GM21528 (cell line): ENCODE data around the gene HS3ST3A1.

Experiments used
- ATAC-seq: cut with Tn5 transposase; IDR thresholded peaks from one replicate; pipeline ENCODE4 v1.9.1; 2021; ENCODE audit warnings: mild to moderate bottlenecking, moderate library complexity; ENCODE audit not compliant: unreplicated experiment, low FRiP score

Gene HS3ST3A1

DNA sequence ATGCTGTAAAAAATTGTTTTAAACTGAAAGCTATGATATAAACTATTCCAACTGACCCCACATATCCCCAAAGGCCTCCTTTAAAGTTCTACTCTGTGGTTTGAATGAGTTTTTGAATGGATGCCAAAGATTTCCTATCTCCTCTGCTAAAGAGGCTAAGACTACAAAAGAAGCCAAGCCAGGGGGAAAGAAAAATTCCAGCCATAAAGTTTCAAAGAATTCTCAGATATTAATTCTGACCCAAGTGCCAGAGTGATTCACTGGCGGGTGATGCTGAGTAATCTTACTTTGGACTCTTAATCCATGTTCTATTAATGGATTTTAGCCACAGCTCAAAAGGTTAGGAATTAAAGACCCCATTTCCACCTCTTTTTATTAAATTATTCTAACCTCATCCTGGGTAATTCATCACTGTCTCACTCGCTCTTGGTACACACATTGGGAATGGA lies 60.7 kb downstream of the HS3ST3A1 start:
- no peak for ATAC-seq

DNA sequence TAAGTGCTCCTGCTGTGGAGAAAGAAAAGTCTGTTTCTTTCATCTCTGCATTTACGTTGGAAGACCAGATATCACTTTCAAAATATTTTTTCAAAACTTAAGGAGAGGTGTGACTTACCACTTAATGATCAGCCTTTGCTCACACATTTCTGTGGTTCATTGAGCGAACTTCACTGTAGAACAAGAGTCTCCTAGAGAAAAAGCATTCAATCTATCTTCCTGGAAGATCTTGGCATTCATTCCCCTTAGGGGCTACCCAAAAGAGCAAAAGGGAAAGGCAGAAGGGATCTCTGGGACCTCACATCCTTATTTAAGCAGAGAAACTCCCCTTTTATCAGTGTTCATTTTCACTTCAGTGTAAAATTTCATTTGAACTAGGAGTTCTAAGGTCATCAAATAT lies 61.2 kb downstream of the HS3ST3A1 start:
- no peak for ATAC-seq

DNA sequence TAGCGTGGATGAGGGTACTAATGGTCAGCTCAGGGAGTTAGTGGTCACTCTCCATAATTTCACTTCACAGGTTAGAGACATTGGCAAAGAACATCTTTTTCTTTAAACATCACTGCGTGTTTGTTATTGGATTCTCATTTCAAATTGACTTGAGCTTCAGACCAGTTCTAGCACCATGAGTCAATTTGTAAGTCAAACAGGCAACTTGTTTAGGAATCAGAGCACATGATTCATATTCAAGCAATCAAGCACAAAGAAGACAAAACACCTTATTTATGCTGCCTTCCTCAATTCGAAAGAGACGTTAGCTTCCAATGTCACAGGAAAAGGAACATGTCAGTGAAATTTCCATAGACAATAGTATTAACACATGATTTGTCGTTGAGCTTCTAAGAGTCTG lies 62.3 kb downstream of the HS3ST3A1 start:
- ATAC-seq, result no peak

DNA sequence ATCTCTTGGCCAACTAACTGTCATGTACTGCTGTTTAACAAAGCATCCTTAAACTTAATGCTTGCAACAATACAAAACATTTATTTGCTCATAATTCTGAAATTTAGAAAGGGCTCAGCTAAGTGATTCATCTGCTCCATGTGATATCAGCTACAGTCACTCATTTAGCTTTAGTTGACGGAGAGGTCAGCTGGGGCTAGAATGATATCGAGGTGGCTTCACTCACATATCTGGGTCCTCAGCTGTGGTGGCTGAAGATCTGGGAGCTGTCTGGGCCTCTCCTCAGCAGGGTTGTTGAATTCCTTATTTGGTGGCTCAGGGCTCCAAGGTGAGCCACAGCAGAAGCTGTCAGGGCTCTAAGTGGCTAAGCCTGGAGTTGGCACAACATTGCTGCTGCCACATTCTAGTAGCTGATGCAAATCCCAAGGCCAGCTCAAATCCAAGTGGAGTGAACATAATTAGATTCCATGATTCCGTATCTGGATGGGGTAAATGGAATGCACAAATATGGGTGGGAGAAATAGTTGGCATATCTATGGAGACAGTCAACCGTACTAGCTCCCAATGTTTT lies 62.8 kb downstream of the HS3ST3A1 start:
- ATAC-seq, result no peak

DNA sequence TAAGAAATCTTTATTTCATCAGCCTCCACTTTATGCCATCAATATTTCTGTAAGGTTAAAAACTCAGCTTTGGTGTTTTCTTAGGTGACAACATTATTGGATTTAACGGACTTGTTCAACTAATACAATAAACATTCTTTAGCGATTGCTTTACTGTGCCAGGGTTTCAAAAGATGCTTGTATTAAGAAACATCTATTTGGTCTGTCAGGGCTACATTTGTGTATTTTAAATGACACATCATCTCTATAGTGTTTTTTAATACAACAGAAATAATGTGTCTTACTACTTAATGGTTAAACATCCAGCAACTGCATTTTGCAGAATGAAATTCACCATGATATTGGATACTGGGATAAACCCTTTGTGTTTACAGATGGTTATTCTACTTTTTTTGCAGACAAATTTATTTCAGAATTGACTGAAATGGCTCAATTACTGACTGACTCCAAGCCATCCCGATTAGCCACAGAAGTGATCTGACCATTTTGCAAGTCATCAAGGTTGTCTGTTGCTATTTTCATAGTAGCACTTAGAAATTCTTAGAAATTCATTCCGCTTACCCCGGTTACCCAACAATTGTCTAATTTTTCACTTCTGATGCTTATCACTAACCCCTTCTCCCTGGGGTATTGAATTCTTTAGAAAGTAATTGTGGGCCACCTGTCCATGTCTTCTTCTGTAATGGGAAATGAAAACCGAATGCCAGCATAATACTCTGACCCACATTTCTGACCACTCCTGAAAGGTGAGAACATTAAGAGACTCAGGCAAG lies 63.7 kb downstream of the HS3ST3A1 start:
- no peak for ATAC-seq

DNA sequence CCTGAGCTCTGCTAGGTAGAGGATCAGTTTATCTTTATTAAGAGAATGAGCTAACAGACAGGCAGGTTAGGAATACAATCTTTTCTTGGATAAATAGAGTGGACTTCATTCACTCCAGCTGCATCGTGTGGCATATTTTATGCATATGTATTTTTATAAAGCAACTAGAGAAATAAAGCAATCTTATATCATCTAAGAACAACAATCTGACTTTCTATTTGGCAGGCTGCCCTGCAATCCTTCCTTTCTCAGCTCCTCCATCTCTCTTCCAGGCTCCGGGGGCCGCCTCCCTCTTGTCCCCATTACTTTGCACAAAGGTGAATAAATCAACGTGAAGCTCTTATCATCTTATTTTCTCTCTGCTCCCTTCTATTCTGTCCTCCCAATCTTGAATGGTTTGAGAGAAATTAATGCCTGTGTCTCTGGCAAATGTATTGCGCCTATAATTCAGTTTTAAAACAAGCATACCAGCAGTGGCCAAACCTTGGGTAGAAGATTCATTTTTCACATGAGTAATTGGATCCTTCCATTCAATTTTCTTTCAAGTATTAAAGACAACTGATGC lies 64.5 kb downstream of the HS3ST3A1 start:
- ATAC-seq, result no peak

DNA sequence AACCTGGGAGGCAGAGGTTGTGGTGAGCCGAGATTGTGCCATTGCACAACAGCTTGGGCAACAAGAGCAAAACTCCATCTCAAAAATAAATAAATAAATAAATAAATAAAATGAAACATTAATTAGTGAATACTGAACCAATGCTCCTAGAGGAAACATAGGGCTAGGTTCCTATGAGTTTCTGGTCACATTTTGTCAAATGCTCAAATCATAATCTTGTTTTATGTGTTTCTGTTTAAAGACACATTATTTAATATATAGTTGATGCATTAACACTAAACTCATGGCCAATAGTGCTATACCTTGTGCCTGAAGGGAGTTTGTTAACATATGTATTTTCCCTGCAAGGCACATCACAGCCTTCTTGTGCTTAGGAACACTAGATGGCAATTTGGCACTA lies 66.8 kb downstream of the HS3ST3A1 start:
- ATAC-seq, result no peak

DNA sequence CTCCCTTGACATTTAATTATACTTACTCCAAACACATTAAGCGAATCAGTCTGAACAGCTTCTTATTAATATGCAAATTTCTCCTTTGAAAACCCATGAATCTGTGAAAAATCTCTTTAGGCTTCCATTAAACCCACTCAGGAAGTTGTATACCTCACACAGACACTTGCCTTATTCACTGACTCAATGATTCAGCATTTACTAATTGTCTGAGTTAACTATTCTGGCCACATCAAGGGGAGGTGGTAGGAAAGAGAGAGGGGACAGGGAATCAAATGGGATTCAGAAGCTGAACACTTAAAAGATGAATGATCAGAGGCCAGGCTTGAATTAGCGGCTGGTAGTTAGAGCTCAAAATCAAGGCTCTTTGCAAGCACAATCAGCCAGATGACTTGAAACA lies 70.0 kb downstream of the HS3ST3A1 start:
- no peak for ATAC-seq

DNA sequence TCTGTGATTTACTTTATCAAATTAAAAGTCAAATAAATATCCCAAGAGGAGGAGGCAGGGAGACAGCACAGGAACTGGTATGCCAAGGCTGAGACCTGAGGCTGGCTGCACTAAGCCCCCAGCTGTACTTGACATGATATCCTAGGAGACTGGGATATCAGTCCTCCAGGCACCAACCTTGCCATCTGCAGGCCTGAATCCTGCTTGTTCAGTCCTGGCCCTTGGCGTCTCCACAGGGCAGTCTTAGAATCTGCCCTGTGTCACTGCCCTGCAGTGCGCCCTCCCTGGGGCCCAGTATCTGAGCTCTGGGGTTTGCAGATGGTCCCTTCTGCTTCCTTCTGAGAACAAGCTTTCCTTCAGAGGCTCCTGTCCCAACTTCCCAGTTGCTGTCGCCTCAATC lies 75.9 kb downstream of the HS3ST3A1 start:
- no peak for ATAC-seq

DNA sequence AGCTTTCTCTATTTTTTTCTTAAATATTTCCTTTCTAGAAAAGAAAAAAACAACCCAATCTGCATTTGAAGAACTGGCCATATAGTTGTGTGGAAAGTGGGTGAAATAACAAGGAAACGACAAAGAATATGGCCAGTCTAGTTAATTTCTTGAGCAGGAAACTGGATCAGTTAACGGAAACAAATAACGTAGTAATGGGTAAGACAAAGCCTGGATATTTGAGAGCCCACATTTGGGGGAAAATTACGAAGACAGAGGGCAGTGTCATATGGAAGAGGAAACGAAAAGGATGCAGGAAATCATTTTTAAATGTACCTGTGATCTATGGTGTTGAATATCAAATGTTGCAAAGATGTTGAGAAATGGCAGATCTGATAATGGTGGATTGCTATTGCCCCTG lies 78.6 kb downstream of the HS3ST3A1 start:
- ATAC-seq, result no peak

DNA sequence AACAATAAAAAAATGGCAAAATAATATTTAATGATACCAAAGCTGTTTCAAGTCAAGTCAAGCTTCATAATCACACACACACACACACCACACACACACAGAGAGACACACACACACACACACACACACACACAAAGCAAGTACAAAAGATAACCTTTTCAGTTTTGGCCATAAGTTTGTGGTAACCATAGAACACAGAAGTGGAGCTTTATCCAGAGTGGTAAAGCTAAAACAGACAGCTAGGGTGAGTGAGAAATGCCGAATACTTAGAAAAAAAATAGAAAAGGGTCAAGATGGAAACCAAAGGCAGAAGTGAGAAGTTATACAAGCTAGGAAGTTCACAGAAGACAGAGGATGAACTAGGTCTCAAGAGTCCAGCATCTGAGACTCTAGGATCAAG lies 79.0 kb downstream of the HS3ST3A1 start:
- ATAC-seq, result no peak

DNA sequence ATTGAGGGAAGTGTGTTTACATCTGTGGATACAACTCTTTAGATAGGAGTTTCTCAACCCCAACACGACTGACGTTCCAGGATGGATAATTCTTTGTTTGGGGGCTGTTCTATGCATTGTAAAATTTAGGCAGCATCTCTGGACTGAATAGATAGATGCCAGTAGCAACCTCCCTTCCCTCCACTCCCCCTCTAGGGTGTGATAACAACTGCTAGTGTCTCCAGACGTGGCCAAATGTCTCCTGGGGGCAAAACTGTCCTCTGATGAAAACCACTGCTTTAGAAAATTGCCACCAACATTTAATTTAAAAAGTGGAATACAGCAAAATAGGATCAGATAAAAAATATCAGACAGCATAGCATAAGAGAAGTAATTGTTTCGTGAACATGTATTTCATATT lies 79.9 kb downstream of the HS3ST3A1 start:
- ATAC-seq, result no peak

DNA sequence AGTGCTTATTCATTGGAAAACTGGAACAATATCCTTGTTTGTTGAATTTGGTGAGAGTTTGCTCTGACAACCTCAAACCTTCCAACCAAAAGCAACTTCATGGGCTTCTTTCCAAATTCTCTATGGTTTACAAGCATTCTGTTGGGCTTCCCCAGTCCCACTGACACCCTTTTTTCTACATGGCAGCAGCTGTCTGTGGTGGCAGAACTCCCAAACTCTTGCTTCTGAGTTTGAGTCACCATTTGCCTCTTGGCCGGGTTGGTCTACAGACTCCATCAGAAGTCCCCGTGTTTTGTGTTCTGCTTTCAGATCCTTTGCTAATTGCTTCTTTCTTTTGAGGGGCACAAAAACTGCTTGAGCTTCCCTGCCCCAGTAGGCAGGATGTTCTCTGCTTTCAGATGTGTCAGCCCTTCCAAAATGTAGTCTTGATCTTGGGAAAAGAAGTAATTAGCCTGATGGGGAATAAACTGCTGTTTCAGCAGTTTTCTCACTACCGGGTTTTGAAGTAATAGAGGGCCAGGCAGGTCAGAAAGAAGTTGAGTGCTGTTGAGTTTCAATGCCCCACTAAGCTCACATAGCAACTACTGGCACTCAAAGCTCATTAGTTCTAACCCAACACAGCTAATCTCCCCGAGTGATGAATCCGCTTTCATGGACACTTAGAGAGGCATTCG lies 80.7 kb downstream of the HS3ST3A1 start:
- ATAC-seq, result no peak

DNA sequence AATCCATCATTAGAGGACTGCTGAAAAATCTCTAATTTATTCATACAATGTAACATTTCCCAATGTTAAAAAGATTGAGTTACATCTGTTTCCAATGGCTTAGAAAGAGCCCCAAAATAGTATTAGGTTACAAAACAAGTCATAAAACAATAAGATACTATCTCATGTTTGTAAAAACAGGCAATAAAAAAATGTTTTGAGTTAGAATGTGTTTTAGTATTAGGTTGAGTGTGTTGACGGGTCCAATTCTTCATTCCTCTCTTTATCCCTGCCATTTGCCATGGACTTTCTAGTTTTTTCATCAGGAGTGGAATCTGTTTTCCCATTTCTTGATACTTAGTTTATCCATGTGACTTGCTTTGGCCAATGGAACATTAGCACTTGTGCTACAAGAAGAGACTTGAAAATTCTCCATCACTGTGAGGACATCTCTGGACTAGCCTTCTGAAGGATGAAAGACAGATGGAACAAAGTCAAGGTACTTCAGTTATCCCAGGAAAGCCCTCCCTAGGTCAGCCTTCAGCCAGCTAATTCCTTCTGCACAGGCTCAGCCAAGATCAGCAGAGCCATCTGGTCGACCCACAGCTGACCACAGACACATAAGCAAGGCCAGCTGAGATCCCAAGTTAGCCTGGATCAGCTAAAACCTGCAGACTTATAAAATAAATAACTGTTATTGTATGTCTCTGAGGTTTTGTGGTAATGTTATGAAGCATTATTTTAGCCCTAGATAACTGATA lies 83.3 kb downstream of the HS3ST3A1 start:
- no peak for ATAC-seq

DNA sequence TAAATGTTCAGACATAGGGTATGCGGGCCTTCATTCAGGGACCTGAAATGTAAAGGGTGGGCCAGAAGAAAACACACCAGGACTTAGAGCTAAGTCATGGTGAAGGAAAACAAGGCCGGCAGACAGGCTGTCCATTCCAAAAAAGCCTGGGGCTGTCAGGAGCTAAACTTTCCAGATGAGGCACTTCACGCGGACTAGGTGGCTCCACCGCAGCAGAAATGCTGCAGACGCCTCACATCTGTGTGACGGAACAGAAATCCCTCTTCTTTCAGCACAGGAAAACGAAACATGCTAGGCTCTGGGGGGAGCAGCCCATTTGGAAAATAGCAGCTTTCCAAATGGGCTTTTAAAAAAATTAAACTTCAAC lies 88.7 kb downstream of the HS3ST3A1 start:
- ATAC-seq, result no peak

DNA sequence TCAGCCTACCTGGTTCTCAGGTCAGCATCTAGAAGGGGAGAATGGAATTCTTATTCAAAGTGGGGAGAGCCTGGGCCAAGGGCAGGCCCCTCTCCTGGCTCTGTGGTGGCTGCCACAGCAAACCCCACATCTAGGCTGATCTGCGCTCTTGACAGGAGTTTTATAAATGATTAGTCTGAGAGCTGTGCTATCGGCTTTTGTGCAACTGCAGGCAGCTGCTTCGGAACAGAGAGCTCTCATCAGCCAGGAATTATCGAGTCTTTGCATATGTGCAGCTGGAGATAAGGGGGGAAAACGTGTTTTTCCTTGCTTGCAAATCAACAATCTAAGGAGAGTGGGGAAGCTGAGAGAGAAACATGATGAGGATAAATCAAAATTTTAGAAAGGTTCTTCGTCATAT lies 91.7 kb downstream of the HS3ST3A1 start:
- no peak for ATAC-seq

DNA sequence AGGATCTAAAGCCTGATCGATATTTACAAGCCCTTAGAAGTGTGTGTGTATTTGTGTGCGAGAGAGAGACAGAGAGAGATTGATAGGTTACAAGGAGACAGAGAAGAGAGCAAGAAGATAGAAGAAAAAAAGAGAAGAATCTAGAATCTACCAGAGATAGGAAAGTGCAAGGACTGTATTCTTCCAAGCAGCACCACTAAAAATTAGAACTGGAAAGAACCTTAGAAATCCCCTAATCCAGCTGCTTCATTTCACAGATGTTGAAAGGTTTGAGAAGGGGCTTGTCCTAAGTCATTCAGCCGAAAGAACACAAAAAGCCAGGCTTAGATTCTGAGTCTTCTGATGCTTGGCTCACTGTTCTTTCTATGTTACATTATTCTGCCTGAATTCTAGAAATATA lies 92.2 kb downstream of the HS3ST3A1 start:
- no peak for ATAC-seq

DNA sequence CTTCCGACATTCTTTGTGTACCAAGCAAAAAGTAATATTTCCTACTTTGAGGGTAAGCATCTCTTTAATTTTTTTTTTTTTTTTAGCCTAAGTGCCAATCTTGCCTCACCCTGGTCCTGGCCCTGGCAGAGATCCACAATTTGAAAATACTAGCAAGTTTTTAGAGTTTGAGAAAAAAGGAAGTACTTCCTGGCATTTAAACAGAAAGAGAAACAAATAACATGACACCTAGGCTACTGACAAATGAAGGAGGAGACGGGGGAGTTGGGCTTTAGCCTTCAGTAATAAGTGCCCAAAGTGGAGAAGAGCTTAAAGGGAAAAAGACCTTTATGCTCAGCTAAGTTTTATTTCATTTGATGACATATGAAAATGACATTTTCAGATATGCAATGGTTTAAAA lies 92.8 kb downstream of the HS3ST3A1 start:
- ATAC-seq, result no peak

DNA sequence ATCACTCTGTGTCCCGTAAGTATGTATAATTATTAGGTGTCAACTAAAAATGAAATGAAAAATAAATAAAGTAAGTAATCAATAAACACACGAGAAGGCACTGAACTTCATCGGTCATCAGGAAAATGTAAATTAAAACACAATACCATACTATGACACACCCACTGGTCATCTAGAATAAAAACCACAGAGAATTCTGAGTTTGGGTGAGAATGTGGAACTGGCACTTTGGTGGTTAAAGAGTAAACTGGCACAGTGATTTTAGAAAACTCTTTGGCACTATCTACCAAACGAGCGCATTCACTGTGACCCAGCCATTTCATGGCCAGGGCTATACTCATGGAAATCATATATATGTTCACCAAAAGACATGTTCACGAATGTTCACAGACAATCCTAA lies 98.2 kb downstream of the HS3ST3A1 start:
- no peak for ATAC-seq

DNA sequence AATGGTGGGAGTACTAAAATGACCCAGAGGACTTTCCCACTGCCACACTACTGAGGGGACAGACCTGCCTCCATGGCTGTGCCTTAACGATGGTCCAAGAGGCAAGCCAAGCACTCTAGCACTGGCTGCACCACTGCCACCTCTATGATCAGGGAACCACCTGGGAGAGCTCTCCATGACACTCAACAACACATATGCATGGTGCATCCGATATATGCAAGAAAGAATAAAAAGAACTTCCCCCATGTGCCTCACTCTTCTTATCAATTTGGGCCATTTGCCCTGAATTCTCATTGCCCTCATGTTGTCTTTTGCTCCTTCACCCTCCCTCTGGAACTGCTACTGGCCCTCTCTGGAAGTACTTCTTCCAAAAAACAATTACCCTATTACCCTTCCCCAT lies 99.5 kb downstream of the HS3ST3A1 start:
- no peak for ATAC-seq

DNA sequence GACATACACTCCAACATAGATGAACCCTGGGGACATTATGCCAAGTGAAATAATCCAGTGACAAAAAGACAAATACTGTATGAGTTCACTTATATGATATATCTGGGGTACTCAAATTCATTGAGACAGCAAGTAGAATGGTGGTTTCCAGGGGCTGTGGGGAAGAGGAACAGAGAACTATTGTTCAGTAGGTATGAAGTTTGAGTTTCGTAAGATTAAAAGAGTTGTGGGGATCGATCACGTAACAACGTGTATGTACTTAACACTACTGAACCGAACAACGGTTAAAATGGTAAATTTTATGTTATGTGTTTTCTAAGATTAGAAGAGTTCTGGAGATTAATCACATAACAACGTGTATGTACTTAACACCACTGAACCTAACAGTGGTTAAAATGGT lies 100.8 kb downstream of the HS3ST3A1 start:
- no peak for ATAC-seq
